Neural cell (in vitro differentiated cells): ENCODE data around the gene COL15A1.

Experiments
- EP300 ChIP-seq: fragments of 450-650 bp; conservative IDR thresholded peaks from 2 replicates; pipeline ENCODE4 v1.6.1; 2014; ENCODE audit warnings: antibody characterized with exemption, mild to moderate bottlenecking, moderate library complexity; ENCODE audit not compliant: poor library complexity, severe bottlenecking
- EZH2 ChIP-seq: fragments of 200-600, 300-800 bp; shearing (Covaris generic), sonication (generic); IDR thresholded peaks from 2 replicates; pipeline ENCODE4 v1.6.1; 2014; ENCODE audit warnings: antibody characterized with exemption, low read length, borderline replicate concordance, mild to moderate bottlenecking; ENCODE audit not compliant: insufficient read depth, poor library complexity, severe bottlenecking
- MXI1 ChIP-seq: fragments of 450-650 bp; conservative IDR thresholded peaks from 2 replicates; pipeline ENCODE4 v1.6.1; 2014; ENCODE audit warnings: antibody characterized with exemption, mild to moderate bottlenecking; ENCODE audit not compliant: poor library complexity, severe bottlenecking
- POLR2AphosphoS5 ChIP-seq: IDR thresholded peaks from 2 replicates; pipeline ENCODE4 v1.6.1; 2012
- RAD21 ChIP-seq: fragments of 450-650 bp; conservative IDR thresholded peaks from 2 replicates; pipeline ENCODE4 v1.6.1; 2014; ENCODE audit warnings: antibody characterized with exemption, mild to moderate bottlenecking, moderate library complexity
- REST ChIP-seq: IDR thresholded peaks from 2 replicates; pipeline ENCODE4 v1.6.1; 2012; ENCODE audit warnings: borderline replicate concordance
- SMC3 ChIP-seq: fragments of 450-650 bp; conservative IDR thresholded peaks from 2 replicates; pipeline ENCODE4 v1.6.1; 2014; ENCODE audit warnings: antibody characterized with exemption, mild to moderate bottlenecking, moderate library complexity; ENCODE audit not compliant: poor library complexity
- TAF1 ChIP-seq: IDR thresholded peaks from 2 replicates; pipeline ENCODE4 v1.6.1; 2012; ENCODE audit warnings: low read depth
- TF ChIP-seq, protein P1 (sequence below): fragments of 450-650 bp; IDR thresholded peaks from 2 replicates; pipeline ENCODE4 v1.5.1; 2014; ENCODE audit warnings: antibody characterized with exemption, mild to moderate bottlenecking, moderate library complexity; ENCODE audit not compliant: poor library complexity, severe bottlenecking

GRCh38 chr9:99072040-99072394, 128.3 kb downstream of the COL15A1 start:
- TF ChIP-seq, protein P1, sequence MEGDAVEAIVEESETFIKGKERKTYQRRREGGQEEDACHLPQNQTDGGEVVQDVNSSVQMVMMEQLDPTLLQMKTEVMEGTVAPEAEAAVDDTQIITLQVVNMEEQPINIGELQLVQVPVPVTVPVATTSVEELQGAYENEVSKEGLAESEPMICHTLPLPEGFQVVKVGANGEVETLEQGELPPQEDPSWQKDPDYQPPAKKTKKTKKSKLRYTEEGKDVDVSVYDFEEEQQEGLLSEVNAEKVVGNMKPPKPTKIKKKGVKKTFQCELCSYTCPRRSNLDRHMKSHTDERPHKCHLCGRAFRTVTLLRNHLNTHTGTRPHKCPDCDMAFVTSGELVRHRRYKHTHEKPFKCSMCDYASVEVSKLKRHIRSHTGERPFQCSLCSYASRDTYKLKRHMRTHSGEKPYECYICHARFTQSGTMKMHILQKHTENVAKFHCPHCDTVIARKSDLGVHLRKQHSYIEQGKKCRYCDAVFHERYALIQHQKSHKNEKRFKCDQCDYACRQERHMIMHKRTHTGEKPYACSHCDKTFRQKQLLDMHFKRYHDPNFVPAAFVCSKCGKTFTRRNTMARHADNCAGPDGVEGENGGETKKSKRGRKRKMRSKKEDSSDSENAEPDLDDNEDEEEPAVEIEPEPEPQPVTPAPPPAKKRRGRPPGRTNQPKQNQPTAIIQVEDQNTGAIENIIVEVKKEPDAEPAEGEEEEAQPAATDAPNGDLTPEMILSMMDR = no peak
- TF ChIP-seq TAF1 = no peak
- no peak for TF ChIP-seq EZH2
- TF ChIP-seq MXI1 = no peak
- TF ChIP-seq POLR2AphosphoS5 = no peak
- TF ChIP-seq REST = no peak
- TF ChIP-seq EP300 = no peak
- no peak for TF ChIP-seq RAD21
- TF ChIP-seq SMC3 = no peak
